GM12878 (cell line): ENCODE results near the gene HPRT1.

Experiments used
- POLR2A ChIP-seq: IDR thresholded peaks from 2 replicates; pipeline ENCODE4 v1.6.1; 2011; ENCODE audit warnings: low read depth, mild to moderate bottlenecking, low read length
- RCOR1 ChIP-seq: conservative IDR thresholded peaks from 2 replicates; pipeline ENCODE4 v1.6.1; 2012; ENCODE audit warnings: low read depth, low read length, improper control_type of control experiment
- WRNIP1 ChIP-seq: IDR thresholded peaks from 2 replicates; pipeline ENCODE4 v1.6.1; 2011; ENCODE audit warnings: low read depth, low read length, improper control_type of control experiment, borderline replicate concordance
- YY1 ChIP-seq: IDR thresholded peaks from 2 replicates; pipeline ENCODE4 v1.6.1; 2011; ENCODE audit warnings: low read depth, mild to moderate bottlenecking, low read length

DNA sequence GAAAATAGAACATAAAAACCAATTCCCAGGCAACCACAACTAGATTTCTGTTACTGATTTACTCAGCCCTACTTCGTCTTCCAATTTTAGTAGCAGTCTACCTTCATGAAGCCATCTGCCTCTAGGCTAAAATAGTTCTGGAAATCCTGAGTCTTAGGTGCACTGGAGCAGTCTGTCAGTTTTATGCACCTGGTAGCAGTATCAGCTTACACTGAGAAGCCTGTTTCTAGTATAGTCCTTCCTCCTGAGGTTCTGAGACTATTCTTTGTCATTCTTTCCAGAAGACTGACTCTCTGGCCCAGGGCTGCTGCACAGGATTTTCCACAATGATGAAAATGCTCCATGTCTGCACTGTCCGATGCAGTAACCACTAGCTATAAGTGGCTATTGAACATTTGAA, 16.9 kb upstream of the HPRT1 start:
- no peak for TF ChIP-seq POLR2A
- no peak for TF ChIP-seq RCOR1
- TF ChIP-seq WRNIP1 = no peak
- no peak for TF ChIP-seq YY1
